ENCODE data around the gene ADK. TPM values are rescaled to one million over a fixed set of nuclear protein-coding genes. Genes with fewer than 3 reads are reported as not detected.

The ADK gene
- total and polyA plus RNA-seq, 2 experiments from 2014 or later, result 39.9 to 53.0 TPM

- TF ChIP-seq EZH2 (IDR thresholded peaks at IDR 0.05; ENCODE audit: low read depth, unreplicated experiment), result no peak
- no peak for TF ChIP-seq CREB1 (CRISPR knock-in tag; IDR thresholded peaks at IDR 0.05; ENCODE audit: low read depth)
- no peak for TF ChIP-seq JUNB (IDR thresholded peaks at IDR 0.05; ENCODE audit: unreplicated experiment)
- TF ChIP-seq POLR2AphosphoS5 (IDR thresholded peaks at IDR 0.05; ENCODE audit: low read depth), result no peak
- TF ChIP-seq CTCF (conservative IDR thresholded peaks at IDR 0.05; ENCODE audit: low read depth in 2 of 2), result no peak
- TF ChIP-seq REST (IDR thresholded peaks at IDR 0.05; ENCODE audit: unreplicated experiment), result no peak
- no peak for TF ChIP-seq ZNF114 (CRISPR knock-in tag; IDR thresholded peaks at IDR 0.05)
Observed at GRCh38 chr10:74314166-74314565, 163.1 kb downstream of the ADK start (continued).

- H3K27ac ChIP-seq (ENCODE audit: low read depth), result no peak overlapping the region
- H3K9me3 Mint-ChIP-seq, result no peaks in the 10 kb centered on the region
- TF ChIP-seq POLR2AphosphoS5 (IDR thresholded peaks at IDR 0.05; ENCODE audit: low read depth), result no peak
- TF ChIP-seq NANOG (IDR thresholded peaks at IDR 0.05; ENCODE audit: borderline replicate concordance), result no peak
- TF ChIP-seq CREB1 (CRISPR knock-in tag; IDR thresholded peaks at IDR 0.05; ENCODE audit: low read depth), result no peak
- no peak for TF ChIP-seq EZH2phosphoT487 (IDR thresholded peaks at IDR 0.05; ENCODE audit: unreplicated experiment)
- H3K4me1 Mint-ChIP-seq, result no peaks in the 10 kb centered on the region
- no peak overlapping the region for H3K4me2 ChIP-seq
- H3K9me2 ChIP-seq (ENCODE audit: insufficient read depth), result no peaks in the 10 kb centered on the region
- H3K27ac Mint-ChIP-seq, result no peak overlapping the region
- no peaks in the 10 kb centered on the region for H3K27me3 Mint-ChIP-seq (ENCODE audit: insufficient read depth, low read depth, poor library complexity)
- no peaks in the 10 kb centered on the region for H3F3A ChIP-seq (replicated peaks; ENCODE audit: low read depth)
- no peak overlapping the region for H2AFZ ChIP-seq
- ATAC-seq (no peak), DNase-seq (ENCODE audit: low spot score) (no peak)
- H3K79me2 ChIP-seq (replicated peaks; ENCODE audit: insufficient read depth), result no peaks in the 10 kb centered on the region
- no peaks in the 10 kb centered on the region for H4K20me1 ChIP-seq (replicated peaks; ENCODE audit: insufficient read depth)
- H3K36me3 ChIP-seq (ENCODE audit: insufficient read depth), result no peaks in the 10 kb centered on the region
- H3K4me3 Mint-ChIP-seq, result no peak overlapping the region
- H3K27me3 ChIP-seq (ENCODE audit: insufficient read depth), result no peaks in the 10 kb centered on the region
- peaks cover 6% of the 10 kb centered on the region; the same call in 2 of the 3 replicates for H3K36me3 Mint-ChIP-seq (ENCODE audit: low read depth)
- no peak overlapping the region for H3K4me3 ChIP-seq
- H3K4me1 ChIP-seq (ENCODE audit: insufficient read depth), result no peaks in the 10 kb centered on the region; the same call in 1 of the 2 replicates
Observed at GRCh38 chr10:74320026-74320425, 169.0 kb downstream of the ADK start.
